Thymus (tissue), 11 donors: ENCODE measurements around the gene CTDP1. TPM values are rescaled to one million over a fixed set of nuclear protein-coding genes. Genes with fewer than 3 reads are reported as not detected.

ENCODE experiments used
- DNase-seq, 9 donors: peaks; one replicate each; pipeline ENCODE4 v3.0.0-alpha.2; 2013; ENCODE audit warnings: low spot score in 9 of 9, low read depth in 6 of 9, missing footprints in 1 of 9
- H3K27ac ChIP-seq, 2 donors: one replicate each; pipeline ENCODE4 v1.5.1; 2013; ENCODE audit warnings: control low read depth in 1 of 2, low read depth in 1 of 2, low read length in 1 of 2, mild to moderate bottlenecking in 1 of 2, moderate library complexity in 1 of 2
- H3K27me3 ChIP-seq, 2 donors: one replicate each; pipeline ENCODE4 v1.5.1; 2013; ENCODE audit warnings: low read length in 1 of 2; ENCODE audit not compliant: control insufficient read depth in 2 of 2, insufficient read depth in 1 of 2
- H3K36me3 ChIP-seq, 2 donors: one replicate each; pipeline ENCODE4 v1.5.1; 2013; ENCODE audit warnings: low read length in 1 of 2, mild to moderate bottlenecking in 1 of 2, moderate library complexity in 1 of 2; ENCODE audit not compliant: control insufficient read depth in 2 of 2, insufficient read depth in 2 of 2
- H3K4me1 ChIP-seq, 2 donors: one replicate each; pipeline ENCODE4 v1.5.1; 2013; ENCODE audit warnings: low read length in 2 of 2; ENCODE audit not compliant: control insufficient read depth in 2 of 2, insufficient read depth in 2 of 2
- H3K4me3 ChIP-seq, 2 donors: one replicate each; pipeline ENCODE4 v1.5.1; 2013; ENCODE audit warnings: low read length in 2 of 2, control low read depth in 1 of 2, mild to moderate bottlenecking in 1 of 2
- H3K9me3 ChIP-seq, 2 donors: one replicate each; pipeline ENCODE4 v1.5.1; 2013; ENCODE audit warnings: low read length in 1 of 2, mild to moderate bottlenecking in 1 of 2; ENCODE audit not compliant: control insufficient read depth in 2 of 2, insufficient read depth in 1 of 2
- WGBS: extraction: QIAGEN DNeasy Blood & Tissue Kit; methylation state at CpG from one replicate; pipeline ENCODE4 v1.1.7; 2013; 5-methylcytosine and 5-hydroxymethylcytosine counted together
- polyA plus RNA-seq: library from polyadenylated mRNA; stranded (reverse); fragments of 200-250 nt; gene quantifications from one replicate; pipeline ENCODE4 v1.2.3, GENCODE V29; 2013
- total RNA-seq: library from RNA; stranded (reverse); fragments of 120-200 nt; gene quantifications from one replicate; pipeline ENCODE4 v1.2.4, GENCODE V29; 2013
- donor health status: healthy.

The CTDP1 gene
- total and polyA plus RNA-seq, 2 donors = 15.4 to 26.4 TPM

- no peaks in the 10 kb centered on the region for H3K27me3 ChIP-seq
- DNase-seq = no peak
- 61% methylated on average over 8 of the region's 8 CpGs for WGBS
- H3K36me3 ChIP-seq = peaks cover 2% of the 10 kb centered on the region in 2 donors
- H3K27ac ChIP-seq = no peak overlapping the region
- H3K4me3 ChIP-seq = no peak overlapping the region
- H3K4me1 ChIP-seq = peaks cover 36 to 52% of the 10 kb centered on the region in 2 donors
- no peaks in the 10 kb centered on the region for H3K9me3 ChIP-seq
Observed at GRCh38 chr18:79685281-79685680, 5.7 kb downstream of the CTDP1 start.

GRCh38 chr18:79685971-79686370 is 6.4 kb downstream of the CTDP1 start:
- H3K9me3 ChIP-seq = no peaks in the 10 kb centered on the region
- H3K4me3 ChIP-seq = no peak overlapping the region
- H3K4me1 ChIP-seq = peaks cover 32 to 52% of the 10 kb centered on the region in 2 donors
- H3K36me3 ChIP-seq = peaks cover 2 to 7% of the 10 kb centered on the region in 2 donors
- H3K27me3 ChIP-seq = no peaks in the 10 kb centered on the region
- 41% methylated on average over 7 of the region's 7 CpGs for WGBS
- H3K27ac ChIP-seq = no peak overlapping the region
- DNase-seq = no peak

DNA sequence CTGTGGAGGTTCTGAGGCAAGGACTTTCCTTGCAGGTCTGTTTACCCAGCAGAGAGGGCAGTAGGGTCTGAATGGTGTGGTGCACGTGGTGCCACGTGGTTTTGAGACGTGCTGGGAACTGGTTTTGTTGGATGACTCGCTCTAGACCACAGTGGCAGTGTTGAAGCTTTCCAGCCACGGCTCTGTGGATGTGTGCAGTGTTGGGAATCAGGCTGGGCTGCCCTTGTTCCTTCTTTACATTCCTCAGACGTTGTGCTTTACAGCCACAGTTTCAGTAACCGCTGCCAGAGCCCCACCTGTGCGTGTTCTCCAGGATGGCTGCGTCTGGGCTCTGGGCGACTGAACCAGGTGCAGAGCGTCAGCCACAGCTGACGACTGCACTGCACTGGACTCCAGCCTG is 8.2 kb downstream of the CTDP1 start:
- Histone ChIP-seq H3K4me3 (no peak overlapping the region), H3K27ac (no peak overlapping the region), H3K36me3 (peaks cover 0 to 10% of the 10 kb centered on the region in 2 donors), H3K9me3 (no peaks in the 10 kb centered on the region), H3K27me3 (no peaks in the 10 kb centered on the region), H3K4me1 (peaks cover 16 to 38% of the 10 kb centered on the region in 2 donors)
- no peak for DNase-seq
- 49% methylated on average over 12 of the region's 12 CpGs for whole genome bisulfite sequencing

- no peaks in the 10 kb centered on the region for H3K27me3 ChIP-seq
- H3K4me1 ChIP-seq = peaks cover 10 to 15% of the 10 kb centered on the region in 2 donors
- DNase-seq = no peak
- WGBS = 99% methylated on average over 6 of the region's 6 CpGs
- no peak overlapping the region for H3K27ac ChIP-seq
- H3K9me3 ChIP-seq = no peaks in the 10 kb centered on the region
- H3K36me3 ChIP-seq = peaks cover 1 to 16% of the 10 kb centered on the region in 2 donors
- H3K4me3 ChIP-seq = no peak overlapping the region
Observed at GRCh38 chr18:79690071-79690470, 10.5 kb downstream of the CTDP1 start.

DNA sequence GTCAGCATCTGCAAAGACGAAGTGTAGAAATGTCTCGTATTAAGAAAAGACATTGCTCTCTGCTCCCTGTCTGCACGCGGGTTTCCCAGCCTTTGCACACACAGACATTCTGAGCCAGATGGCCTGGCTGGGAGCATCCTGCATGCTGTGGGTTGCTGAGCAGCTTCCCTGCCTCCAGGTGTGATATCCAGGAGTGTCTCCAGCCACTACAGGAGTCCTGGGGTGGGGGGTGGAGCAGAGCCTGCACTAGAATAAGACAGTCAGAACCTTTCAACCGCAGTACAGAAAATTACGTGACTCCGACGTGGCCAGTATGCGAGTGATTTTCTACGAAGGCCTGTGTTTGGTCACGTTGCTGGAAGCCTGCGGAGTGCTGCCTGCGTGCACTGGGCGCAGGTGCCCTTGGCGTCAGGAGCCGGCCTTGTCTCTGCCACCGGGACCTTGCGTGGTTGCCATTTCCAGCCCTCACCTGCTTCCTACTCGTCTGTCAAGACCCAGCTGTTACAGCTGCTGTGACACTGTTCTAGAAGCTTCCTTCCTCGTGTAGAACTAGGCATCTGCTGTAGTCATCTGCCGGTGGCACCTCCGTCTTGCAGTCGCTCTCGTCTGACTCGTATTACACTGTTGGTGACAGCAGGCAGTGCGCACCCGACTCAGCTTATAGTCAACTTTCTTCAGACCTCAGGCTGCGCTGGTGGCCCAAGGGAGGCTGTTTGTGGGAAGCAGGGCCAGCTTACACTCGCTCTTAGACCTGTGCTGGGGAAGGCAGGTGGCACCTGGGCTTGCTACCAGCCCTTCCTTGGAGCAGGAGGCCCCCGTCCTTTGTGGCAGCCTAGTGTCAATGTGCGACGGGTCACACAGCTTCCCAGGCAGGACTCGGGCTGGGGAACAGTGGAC is 11.2 kb downstream of the CTDP1 start:
- no peaks in the 10 kb centered on the region for H3K9me3 ChIP-seq
- peak overlapping the region in 1 of 2 donors; percentile 14 for H3K27ac ChIP-seq
- H3K4me3 ChIP-seq = no peak overlapping the region
- WGBS = 74% methylated on average over 33 of the region's 33 CpGs
- H3K27me3 ChIP-seq = no peaks in the 10 kb centered on the region
- H3K36me3 ChIP-seq = peaks cover 9 to 23% of the 10 kb centered on the region in 2 donors
- DNase-seq = peak in 5 of 9 donors; percentile 24 to 69 (median 41)
- H3K4me1 ChIP-seq = peaks cover 10 to 15% of the 10 kb centered on the region in 2 donors

DNA sequence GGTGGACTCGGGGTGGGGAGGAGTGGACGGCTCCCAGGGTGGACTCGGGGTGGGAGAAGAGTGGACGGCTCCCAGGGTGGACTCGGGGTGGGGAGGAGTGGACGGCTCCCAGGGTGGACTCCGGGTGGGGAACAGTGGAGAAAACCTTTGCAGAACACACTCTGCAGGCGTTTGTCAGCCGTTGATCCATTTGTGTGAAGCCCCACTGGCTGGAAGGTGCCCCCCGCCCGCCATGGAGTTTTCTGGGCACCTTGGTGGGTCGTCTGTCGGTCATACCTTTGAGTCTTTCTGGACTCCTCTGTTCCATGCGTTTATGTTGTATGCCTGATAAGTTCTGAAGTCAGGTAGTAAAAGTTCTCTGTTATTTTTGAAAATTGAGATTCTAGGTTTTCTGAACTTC is 12.5 kb downstream of the CTDP1 start:
- peaks cover 10 to 15% of the 10 kb centered on the region in 2 donors for H3K4me1 ChIP-seq

DNA sequence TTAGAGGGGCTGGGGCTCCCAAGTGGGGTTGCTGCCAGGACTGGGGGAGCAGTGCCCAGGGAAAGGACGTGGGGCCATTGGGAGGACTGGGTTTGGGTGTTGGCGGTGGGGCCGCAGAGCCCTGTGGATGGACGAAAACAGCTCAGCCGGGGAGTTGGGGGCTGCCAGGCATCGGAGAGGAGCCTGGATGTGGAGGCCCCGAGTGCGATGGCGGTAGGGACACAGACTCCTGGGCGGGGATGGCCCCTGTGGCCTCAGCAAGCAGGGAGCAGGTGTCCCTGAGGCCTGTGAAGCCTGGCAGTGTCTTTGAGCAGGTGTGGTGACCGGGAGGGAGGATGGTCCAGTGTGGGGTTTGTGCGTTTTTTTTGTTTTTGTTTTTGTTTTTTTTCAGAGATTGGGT is 13.3 kb downstream of the CTDP1 start:
- no peak overlapping the region for H3K4me3 ChIP-seq
- H3K9me3 ChIP-seq = no peaks in the 10 kb centered on the region
- peaks cover 6 to 12% of the 10 kb centered on the region in 2 donors for H3K4me1 ChIP-seq
- peaks cover 26 to 38% of the 10 kb centered on the region in 2 donors for H3K36me3 ChIP-seq
- 96% methylated on average over 12 of the region's 12 CpGs for WGBS
- DNase-seq = no peak
- H3K27me3 ChIP-seq = no peaks in the 10 kb centered on the region
- H3K27ac ChIP-seq = no peak overlapping the region

More for the DNA sequence above, 12.5 kb downstream of the CTDP1 start:
- Histone ChIP-seq H3K9me3 (no peaks in the 10 kb centered on the region), H3K4me3 (no peak overlapping the region), H3K27me3 (no peaks in the 10 kb centered on the region), H3K27ac (no peak overlapping the region), H3K36me3 (peaks cover 17 to 30% of the 10 kb centered on the region in 2 donors)
- no peak for DNase-seq
- WGBS = 98% methylated on average over 12 of the region's 14 CpGs

DNA sequence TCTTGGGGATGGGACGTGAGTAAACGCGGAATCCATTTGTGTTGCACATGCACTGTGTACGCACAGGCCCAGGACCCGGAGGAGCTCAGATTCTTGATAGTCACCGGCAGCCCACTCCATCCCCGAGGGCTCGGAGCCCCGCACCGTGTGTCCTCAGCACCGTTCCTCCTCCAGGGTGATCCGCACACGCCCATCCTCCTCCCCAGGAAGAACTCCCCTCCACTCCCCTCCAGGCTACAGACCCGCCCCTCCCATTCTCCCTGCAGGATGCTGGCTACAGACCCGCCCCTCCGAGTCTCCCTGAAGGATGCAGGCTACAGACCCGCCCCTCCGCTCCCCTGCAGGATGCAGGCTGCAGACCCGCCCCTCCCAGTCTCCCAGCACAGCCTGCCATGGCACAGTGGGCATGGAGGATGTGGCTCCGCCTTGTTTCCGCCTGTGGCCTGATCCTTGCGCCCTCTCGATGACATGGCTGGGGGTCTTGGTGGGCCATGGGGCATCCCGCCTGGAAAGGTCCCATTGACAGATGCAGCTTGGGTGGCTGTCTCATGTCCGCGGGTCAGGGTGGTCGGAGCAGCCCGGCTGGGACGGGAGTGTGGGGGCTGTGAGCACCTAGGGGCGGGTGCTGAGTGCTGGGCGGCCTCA is 14.1 kb downstream of the CTDP1 start:
- Histone ChIP-seq H3K4me1 (peaks cover 3 to 10% of the 10 kb centered on the region in 2 donors), H3K27me3 (no peaks in the 10 kb centered on the region), H3K27ac (no peak overlapping the region), H3K4me3 (no peak overlapping the region), H3K9me3 (no peaks in the 10 kb centered on the region), H3K36me3 (peaks cover 34 to 46% of the 10 kb centered on the region in 2 donors)
- 94% methylated on average over 31 of the region's 31 CpGs for WGBS
- DNase-seq = no peak
